ENCODE data around the gene MZT2B. TPM values are rescaled to one million over a fixed set of nuclear protein-coding genes. Genes with fewer than 3 reads are reported as not detected.
"Not testable (repeated sequence)": the region's sequence is repeated elsewhere in the genome, so short reads cannot be mapped to it uniquely, and the experiment has no call there.

MZT2B gene
- total RNA-seq, 2 experiments from 2014 or later, result 474 to 617 TPM

GRCh38 chr2:130158631-130159030 is 23.4 kb upstream of the MZT2B start:
- H3K4me3 ChIP-seq (ENCODE audit: low read depth, low read length, poor library complexity, severe bottlenecking), result no peak overlapping the region
- no TSS peak for BruUV-seq (replicated peaks)
- no peaks in the 10 kb centered on the region for H4K20me1 ChIP-seq (ENCODE audit: insufficient read depth, low read length)
- no peaks in the 10 kb centered on the region for H3K9me3 ChIP-seq (ENCODE audit: low read length)
- ChIA-PET CTCF (ENCODE audit: unreplicated experiment) (no interaction called here), POLR2A (interaction anchor here (0.6 to 0.7 kb wide), 2 partner anchors 9 to 256 kb away, joined by 3 read pairs; no protein-coding TSS in a partner anchor)
- no peak overlapping the region for H3K4me2 ChIP-seq (ENCODE audit: low read length)
- no peak for TF ChIP-seq CTCF (conservative IDR thresholded peaks at IDR 0.05; ENCODE audit: low read length)
- TF ChIP-seq EZH2phosphoT487 (IDR thresholded peaks at IDR 0.05; ENCODE audit: borderline replicate concordance, low read depth, low read length), result no peak
- no peak overlapping the region for H2AFZ ChIP-seq (ENCODE audit: low read length)
- H3K36me3 ChIP-seq (ENCODE audit: insufficient read depth, low read length), result peaks cover 34% of the 10 kb centered on the region
- H3K79me2 ChIP-seq (ENCODE audit: insufficient read depth, low read depth, low read length), result no peaks in the 10 kb centered on the region
- H3K27ac ChIP-seq (ENCODE audit: low read depth, low read length, poor library complexity, severe bottlenecking), result peak overlapping the region; percentile 35
- no peaks in the 10 kb centered on the region for H3K9me2 ChIP-seq (ENCODE audit: insufficient read depth, low read length)
- intact Hi-C loops (cut with micrococcal nuclease; ENCODE audit: unreplicated experiment), result no loop called here
- no peak for DNase-seq (ENCODE audit: low spot score)
- peaks cover 15% of the 10 kb centered on the region for H3K4me1 ChIP-seq (ENCODE audit: insufficient read depth, low read length, poor library complexity, severe bottlenecking)

GRCh38 chr2:130159376-130159775 is 22.7 kb upstream of the MZT2B start:
- H3K4me1 ChIP-seq (ENCODE audit: insufficient read depth, low read length, poor library complexity, severe bottlenecking), result peaks cover 15% of the 10 kb centered on the region
- CTCF ChIA-PET (ENCODE audit: unreplicated experiment), result not testable (repeated sequence)
- POLR2A ChIA-PET, result interaction anchor here (0.6 kb wide), 1 partner anchor 10 kb away, joined by 3 read pairs; no protein-coding TSS in a partner anchor

GRCh38 chr2:130160131-130160530 is 21.9 kb upstream of the MZT2B start:
- Histone ChIP-seq H3K4me3 (ENCODE audit: low read depth, low read length, poor library complexity, severe bottlenecking) (no peak overlapping the region), H3K4me1 (ENCODE audit: insufficient read depth, low read length, poor library complexity, severe bottlenecking) (peaks cover 15% of the 10 kb centered on the region), H3K27ac (ENCODE audit: low read depth, low read length, poor library complexity, severe bottlenecking) (no peak overlapping the region), H3K9me2 (ENCODE audit: insufficient read depth, low read length) (no peaks in the 10 kb centered on the region), H3K79me2 (ENCODE audit: insufficient read depth, low read depth, low read length) (no peaks in the 10 kb centered on the region), H4K20me1 (ENCODE audit: insufficient read depth, low read length) (no peaks in the 10 kb centered on the region), H3K36me3 (ENCODE audit: insufficient read depth, low read length) (peaks cover 40% of the 10 kb centered on the region), H3K9me3 (ENCODE audit: low read length) (no peaks in the 10 kb centered on the region), H3K4me2 (ENCODE audit: low read length) (no peak overlapping the region), H2AFZ (ENCODE audit: low read length) (no peak overlapping the region)
- ChIA-PET POLR2A (no interaction called here), CTCF (ENCODE audit: unreplicated experiment) (no interaction called here)
- DNase-seq (ENCODE audit: low spot score), result no peak
- BruUV-seq (replicated peaks), result no TSS peak
- intact Hi-C loops (cut with micrococcal nuclease; ENCODE audit: unreplicated experiment), result no loop called here
- TF ChIP-seq EZH2phosphoT487 (IDR thresholded peaks at IDR 0.05; ENCODE audit: borderline replicate concordance, low read depth, low read length) (no peak), CTCF (conservative IDR thresholded peaks at IDR 0.05; ENCODE audit: low read length) (no peak)

More at GRCh38 chr2:130159376-130159775, 22.7 kb upstream of the MZT2B start:
- H3K9me2 ChIP-seq (ENCODE audit: insufficient read depth, low read length); H3K79me2 ChIP-seq (ENCODE audit: insufficient read depth, low read depth, low read length); H3K27ac ChIP-seq (ENCODE audit: low read depth, low read length, poor library complexity, severe bottlenecking); BruUV-seq (replicated peaks); H3K9me3 ChIP-seq (ENCODE audit: low read length); H3K4me2 ChIP-seq (ENCODE audit: low read length); H4K20me1 ChIP-seq (ENCODE audit: insufficient read depth, low read length); H3K4me3 ChIP-seq (ENCODE audit: low read depth, low read length, poor library complexity, severe bottlenecking); intact Hi-C loops (cut with micrococcal nuclease; ENCODE audit: unreplicated experiment); DNase-seq (ENCODE audit: low spot score); H2AFZ ChIP-seq (ENCODE audit: low read length): not testable (repeated sequence)
- H3K36me3 ChIP-seq (ENCODE audit: insufficient read depth, low read length), result peaks cover 41% of the 10 kb centered on the region

- BruUV-seq (replicated peaks); intact Hi-C loops (cut with micrococcal nuclease; ENCODE audit: unreplicated experiment); H3K4me3 ChIP-seq (ENCODE audit: low read depth, low read length, poor library complexity, severe bottlenecking); H3K9me3 ChIP-seq (ENCODE audit: low read length); H4K20me1 ChIP-seq (ENCODE audit: insufficient read depth, low read length); H2AFZ ChIP-seq (ENCODE audit: low read length); H3K9me2 ChIP-seq (ENCODE audit: insufficient read depth, low read length); H3K27ac ChIP-seq (ENCODE audit: low read depth, low read length, poor library complexity, severe bottlenecking); H3K4me2 ChIP-seq (ENCODE audit: low read length); H3K79me2 ChIP-seq (ENCODE audit: insufficient read depth, low read depth, low read length); CTCF ChIA-PET (ENCODE audit: unreplicated experiment); POLR2A ChIA-PET; DNase-seq (ENCODE audit: low spot score): not testable (repeated sequence)
- Histone ChIP-seq H3K36me3 (ENCODE audit: insufficient read depth, low read length) (peaks cover 39% of the 10 kb centered on the region), H3K4me1 (ENCODE audit: insufficient read depth, low read length, poor library complexity, severe bottlenecking) (peaks cover 15% of the 10 kb centered on the region)
These were observed 21.0 kb upstream of the MZT2B start for GRCh38 chr2:130160838-130161705.

- H3K27ac ChIP-seq (ENCODE audit: low read depth, low read length, poor library complexity, severe bottlenecking); H3K9me2 ChIP-seq (ENCODE audit: insufficient read depth, low read length); H3K4me3 ChIP-seq (ENCODE audit: low read depth, low read length, poor library complexity, severe bottlenecking); H3K4me2 ChIP-seq (ENCODE audit: low read length); H3K79me2 ChIP-seq (ENCODE audit: insufficient read depth, low read depth, low read length); intact Hi-C loops (cut with micrococcal nuclease; ENCODE audit: unreplicated experiment); DNase-seq (ENCODE audit: low spot score); H3K9me3 ChIP-seq (ENCODE audit: low read length); H4K20me1 ChIP-seq (ENCODE audit: insufficient read depth, low read length); CTCF ChIA-PET (ENCODE audit: unreplicated experiment); POLR2A ChIA-PET; H2AFZ ChIP-seq (ENCODE audit: low read length); BruUV-seq (replicated peaks): not testable (repeated sequence)
- H3K4me1 ChIP-seq (ENCODE audit: insufficient read depth, low read length, poor library complexity, severe bottlenecking), result peaks cover 15% of the 10 kb centered on the region
- peaks cover 52% of the 10 kb centered on the region for H3K36me3 ChIP-seq (ENCODE audit: insufficient read depth, low read length)
These were observed 19.6 kb upstream of the MZT2B start for GRCh38 chr2:130162486-130162885.
